GM19463 (cell line): ENCODE data around the gene CDK19.
"Not testable (repeated sequence)": the region's sequence is repeated elsewhere in the genome, so short reads cannot be mapped to it uniquely, and the experiment has no call there.

Experiments
- ATAC-seq: cut with Tn5 transposase; IDR thresholded peaks from one replicate; pipeline ENCODE4 v1.9.1; 2021; ENCODE audit warnings: mild to moderate bottlenecking, moderate library complexity; ENCODE audit not compliant: unreplicated experiment

CDK19 gene

DNA sequence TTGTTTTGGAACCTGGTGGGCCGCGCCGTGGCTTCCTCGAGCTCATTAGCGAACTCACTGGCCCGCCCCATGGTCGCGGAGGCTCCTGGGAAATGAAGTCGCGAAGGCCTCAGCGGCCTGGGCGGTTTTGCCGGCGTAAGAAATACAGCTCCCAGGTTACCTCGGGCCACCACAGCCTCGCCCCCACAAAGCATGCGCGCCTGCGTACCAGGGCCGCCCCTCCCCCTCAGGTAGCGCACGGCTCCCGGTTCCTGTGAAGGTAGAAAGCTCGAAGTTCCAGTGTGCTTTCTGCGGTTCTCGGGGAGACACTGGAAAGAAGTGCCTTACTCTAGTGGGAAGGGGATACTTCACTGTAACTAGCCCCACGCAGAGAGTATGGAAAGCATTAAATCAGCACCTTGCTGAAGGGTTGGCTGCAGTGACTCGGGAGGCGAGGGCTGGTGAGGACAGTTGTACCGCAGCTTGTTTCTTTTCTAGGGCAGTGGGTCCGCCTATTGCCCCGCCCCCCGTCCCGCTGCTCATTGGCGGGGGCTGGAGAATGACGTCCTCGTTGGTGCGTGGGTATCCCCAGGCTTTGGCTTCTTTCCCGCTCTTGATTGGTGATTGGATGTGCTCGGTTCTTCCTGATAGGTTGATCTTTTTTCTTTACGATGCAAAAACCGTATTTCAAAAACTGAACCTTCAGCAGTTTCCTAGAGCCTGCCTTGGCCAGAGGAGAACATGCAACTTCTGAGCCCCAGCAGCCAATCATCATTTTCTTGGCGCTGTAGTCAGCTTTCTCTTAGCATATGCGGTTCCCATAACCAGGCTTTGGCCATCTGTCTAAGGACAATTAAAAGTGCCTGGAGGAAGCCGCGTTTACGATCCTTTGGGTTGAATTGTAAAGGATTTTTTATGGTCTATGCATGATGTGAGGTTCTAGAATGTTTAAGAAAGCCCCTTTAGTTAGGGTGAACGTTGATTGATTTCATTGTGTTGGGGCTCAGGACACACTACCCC, at the start of gene CDK19:
TSS of gene CDK19 (minus strand) at position 59 of the 999 bp plus-strand sequence. CDS start 333 bp downstream, outside the sequence.
- ATAC-seq, result peak; percentile 66

DNA sequence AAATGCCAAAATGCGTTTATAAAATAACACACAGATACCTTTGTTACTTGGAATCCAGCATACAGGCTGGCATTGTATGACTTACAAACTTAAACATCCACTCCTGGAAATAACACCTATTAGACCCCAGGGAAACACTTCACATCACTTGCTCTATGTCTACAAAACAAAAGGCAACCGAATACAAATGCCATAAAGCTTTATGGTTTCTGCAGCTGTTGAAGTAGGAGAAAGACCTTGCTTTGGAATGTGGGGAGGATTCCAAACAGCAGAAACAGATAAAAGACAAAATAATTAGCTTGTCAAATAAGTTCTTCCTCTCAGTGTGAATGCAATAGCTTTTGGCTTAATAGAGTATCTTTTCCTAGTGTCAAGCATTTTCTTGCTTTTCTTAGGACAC, 49.6 kb upstream of the CDK19 start:
- no peak for ATAC-seq

GRCh38 chr6:110859335-110859792, 44.1 kb upstream of the CDK19 start:
- peak; percentile 60 for ATAC-seq

DNA sequence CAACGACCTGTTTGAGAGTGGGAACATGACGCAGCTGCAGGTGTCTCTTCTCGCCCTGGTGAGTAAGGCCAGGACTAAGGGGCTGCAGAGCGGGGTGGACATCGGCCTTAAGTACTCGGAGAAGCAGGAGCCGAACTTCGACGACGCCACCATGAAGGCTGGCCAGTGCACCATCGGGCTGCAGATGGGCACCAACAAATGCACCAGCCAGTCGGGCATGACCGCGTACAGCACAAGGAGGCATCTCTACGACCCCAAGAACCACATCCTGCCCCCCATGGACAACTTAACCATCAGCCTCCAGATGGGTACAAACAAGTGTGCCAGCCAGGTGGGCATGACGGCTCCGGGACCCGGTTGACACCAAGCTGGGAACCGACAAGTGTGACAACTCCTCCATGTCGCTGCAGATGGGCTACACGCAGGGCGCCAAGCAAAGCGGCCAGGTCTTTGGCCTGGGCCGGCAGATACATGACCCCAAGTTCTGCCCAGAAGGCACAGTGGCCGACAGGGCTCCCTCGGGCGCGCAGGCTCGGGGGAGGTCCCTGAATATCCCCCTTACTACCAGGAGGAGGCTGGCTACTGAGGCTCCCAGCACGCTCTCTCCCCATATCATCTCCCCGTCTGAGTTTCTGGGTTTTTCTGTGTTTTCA, 43.4 kb upstream of the CDK19 start:
- ATAC-seq, result no peak

DNA sequence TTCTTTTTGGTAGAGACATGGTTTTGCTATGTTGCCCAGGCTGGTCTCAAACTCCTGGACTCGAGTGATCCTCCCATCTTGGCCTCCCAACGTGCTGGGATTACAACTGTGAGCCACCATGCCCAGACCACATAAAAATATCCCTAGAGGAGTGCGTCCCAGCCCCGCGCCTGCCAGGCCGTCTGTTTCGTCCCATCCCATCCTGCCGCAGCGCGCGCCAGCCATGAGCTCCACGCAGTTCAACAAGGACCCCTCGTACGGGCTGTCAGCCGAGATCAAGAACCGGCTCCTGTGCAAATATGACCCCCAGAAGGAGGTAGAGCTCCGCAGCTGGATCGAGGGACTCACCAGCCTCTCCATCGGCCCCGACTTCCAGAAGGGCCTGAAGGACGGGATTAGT, 42.7 kb upstream of the CDK19 start:
- no peak for ATAC-seq

- no peak for ATAC-seq
Measured at GRCh38 chr6:110856296-110856695, 41.0 kb upstream of the CDK19 start.

DNA sequence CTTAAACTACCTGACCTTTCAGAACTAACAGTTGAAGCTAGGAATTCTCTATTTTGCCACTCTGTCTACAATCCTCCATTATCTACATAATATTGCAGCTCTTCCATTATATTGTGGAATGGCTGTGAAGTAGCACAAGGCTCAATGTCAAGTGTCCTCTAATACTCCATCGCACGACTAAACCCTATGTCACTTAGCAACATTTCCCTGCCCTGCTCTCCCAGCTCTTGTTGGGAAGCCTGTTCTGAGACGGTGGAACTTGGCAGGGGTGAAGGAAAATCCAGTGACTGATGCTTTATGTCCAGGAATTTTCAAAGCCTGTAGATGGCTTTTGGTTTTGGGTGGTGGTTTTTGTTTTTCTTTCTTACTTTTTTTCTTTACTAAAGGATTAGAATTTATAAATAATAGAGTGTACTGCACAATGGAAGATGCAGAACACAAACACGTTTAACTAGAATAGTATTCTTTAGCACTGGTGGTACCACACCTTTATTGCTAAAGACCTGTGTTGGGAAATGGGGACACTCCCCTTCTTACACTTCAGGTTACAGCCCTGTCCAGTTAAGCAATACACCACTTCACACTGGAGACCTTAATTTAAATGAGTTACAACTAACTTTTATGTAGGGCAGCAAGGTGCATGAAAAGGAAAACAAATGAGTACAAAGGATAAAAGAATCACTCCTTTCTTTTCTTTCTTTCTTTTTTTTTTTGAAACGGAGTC, 38.6 kb upstream of the CDK19 start:
- ATAC-seq, result no peak

- no peak for ATAC-seq
Measured at GRCh38 chr6:110852773-110853172, 37.5 kb upstream of the CDK19 start.

DNA sequence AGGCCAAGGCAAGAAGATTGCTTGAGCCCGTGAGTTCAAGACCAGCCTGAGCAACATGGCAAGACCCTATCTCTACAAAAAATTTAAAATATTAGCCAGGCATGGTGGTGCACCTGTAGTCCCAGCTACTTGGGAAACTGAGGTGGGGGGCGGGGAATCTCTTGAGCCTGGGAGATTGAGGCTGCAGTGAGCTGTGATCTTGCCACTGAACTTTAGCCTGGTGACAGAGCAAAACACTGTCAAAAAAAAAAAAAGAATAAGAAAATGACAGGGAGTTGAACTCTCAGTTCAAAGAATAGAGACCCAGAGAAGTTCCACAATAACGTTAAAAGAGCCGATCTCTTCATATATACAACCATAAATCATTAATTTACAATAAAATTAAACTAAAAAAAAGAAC, 34.5 kb upstream of the CDK19 start:
- no peak for ATAC-seq

DNA sequence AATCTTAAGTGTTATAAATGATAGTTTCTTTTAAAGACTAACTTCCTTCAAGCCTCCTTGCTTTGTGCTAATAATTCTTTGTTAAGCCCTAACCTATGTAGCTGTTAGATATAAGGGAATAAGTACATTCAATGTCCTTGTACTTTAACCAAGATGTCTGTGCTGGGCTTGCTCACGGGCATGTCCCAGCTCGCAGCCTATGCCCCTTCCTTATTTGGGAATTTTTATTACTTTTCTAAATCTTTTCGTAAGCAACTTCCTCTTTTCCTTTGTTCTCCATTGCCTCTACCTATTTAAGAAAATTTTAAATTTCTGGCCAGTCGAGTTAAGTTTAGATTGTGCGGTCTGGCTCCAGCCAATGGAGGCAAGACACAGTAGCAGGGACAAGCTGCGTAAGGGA, 26.0 kb upstream of the CDK19 start:
- no peak for ATAC-seq

DNA sequence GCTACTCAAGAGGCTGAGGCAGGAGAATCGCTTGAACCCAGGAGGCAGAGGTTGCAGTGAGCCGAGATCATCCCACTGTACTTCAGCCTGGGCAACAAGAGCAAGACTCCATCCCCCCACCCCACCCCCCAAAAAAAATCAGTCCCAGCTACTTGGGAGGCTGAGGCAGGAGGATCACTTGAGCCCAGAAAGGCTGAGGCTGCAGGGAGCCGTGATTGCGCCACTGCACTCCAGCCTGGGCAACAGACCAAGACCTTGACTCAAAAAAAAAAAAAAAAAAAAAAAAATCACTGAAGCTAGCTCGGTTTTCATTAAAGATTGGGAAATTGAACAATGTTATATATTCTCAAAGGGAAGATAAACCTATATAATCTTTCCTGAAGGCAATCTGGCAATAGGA, 20.5 kb upstream of the CDK19 start:
- ATAC-seq, result not testable (repeated sequence)

DNA sequence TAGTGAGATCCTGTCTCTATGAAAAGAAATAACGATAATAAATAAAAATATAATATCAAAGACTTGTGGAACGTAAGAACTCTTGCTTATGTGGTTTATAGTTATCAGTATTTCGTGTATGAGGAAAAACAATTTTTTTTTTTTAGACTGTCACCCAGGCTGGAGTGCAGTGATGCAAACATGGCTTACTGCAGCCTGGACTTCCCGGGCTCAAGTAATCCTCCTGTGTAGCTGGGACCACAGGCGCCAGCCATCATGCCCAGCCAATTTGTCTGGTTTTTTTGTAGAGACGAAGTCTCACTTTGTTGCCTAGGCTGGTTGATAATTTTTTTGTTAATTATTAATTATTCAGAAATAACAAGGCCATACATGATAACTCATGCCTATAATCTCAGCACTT, 18.6 kb upstream of the CDK19 start:
- no peak for ATAC-seq

DNA sequence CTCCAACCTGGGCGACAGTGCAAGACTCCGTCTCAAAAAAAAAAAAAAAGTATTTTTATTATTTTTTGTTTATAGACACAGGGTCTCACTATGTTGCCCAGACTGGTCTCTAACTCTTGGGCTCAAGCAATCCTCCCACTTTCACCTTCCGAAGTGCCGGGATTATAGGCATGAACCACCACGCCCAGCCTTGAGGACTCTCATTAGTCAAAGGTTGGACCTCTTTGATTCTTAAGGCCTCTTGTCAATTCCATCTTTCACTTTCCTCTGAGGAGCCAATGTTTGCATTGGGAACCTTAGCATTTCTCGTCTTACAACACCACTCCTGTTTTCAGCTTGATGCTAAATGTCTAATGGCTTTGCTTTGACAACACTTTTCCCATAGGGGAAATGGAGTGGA, 16.1 kb upstream of the CDK19 start:
- ATAC-seq, result no peak

- ATAC-seq, result no peak
Measured at GRCh38 chr6:110828396-110828795, 13.1 kb upstream of the CDK19 start.

DNA sequence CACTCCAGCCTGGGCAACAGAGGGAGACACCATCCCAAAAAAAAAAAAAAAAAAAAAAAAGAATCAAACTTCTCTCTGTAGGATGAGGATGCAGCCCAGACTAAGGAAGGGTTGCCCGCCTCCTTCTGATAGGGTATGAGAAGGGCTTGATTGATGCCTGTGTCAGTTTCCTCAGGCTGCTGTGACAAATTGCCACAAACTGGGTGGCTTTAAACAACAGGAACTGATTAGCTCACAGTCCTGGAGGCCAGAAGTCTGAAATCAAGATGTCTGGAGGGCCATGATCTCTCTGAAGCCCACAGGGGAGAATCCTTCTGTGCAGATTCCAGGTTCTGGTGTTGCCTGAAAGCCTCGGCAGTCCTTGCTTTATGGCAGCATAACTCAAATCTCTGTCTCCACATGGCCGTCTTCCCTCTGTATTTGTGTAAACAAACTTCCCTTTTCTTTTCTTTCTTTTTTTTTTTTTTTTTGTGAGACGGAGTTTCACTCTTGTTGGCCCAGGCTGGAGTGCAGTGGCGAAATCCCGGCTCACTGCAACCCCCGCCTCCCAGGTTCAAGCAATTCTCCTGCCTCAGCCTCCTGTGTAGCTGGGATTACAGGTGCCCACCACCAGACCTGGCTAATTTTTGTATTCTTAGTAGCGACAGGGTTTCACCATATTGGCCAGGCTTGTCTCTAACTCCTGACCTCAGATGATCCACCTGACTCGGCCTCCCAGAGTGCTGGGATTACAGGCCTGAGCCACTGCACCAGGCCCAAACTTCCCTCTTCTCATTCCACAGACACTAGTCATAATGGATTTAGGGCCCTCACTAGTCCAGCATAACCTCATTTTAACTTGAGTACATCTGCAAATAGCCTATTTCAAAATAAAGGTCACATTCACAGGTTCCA, 11.2 kb upstream of the CDK19 start:
- ATAC-seq, result no peak

DNA sequence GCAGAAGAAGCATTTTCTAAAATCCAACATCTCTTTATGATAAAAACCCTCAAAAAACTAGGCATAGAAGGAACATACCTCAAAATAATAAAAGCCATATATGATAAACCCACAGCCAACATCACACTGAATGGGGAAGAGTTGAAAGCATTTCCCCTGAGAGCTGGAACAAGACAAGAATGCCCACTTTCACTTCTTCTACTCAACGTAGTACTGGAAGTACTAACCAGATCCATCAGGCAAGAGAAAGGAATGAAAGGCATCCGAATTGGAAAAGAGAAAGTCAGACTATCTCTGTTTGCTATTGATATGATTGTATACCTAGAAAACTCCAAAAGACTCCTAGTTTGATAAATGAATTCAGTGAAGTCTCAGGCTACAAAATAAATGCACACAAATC, 7.9 kb upstream of the CDK19 start:
- ATAC-seq, result no peak

- no peak for ATAC-seq
Measured at GRCh38 chr6:110822249-110822648, 7.0 kb upstream of the CDK19 start.

- ATAC-seq, result no peak
Measured at GRCh38 chr6:110816677-110817076, 1.4 kb upstream of the CDK19 start.

GRCh38 chr6:110815015-110815410, 256 bp downstream of the CDK19 start:
- no peak for ATAC-seq
